Endothelial cell (in vitro differentiated cells): Measurements from ENCODE around the gene LMO4. TPM values are rescaled to one million over a fixed set of nuclear protein-coding genes. Genes with fewer than 3 reads are reported as not detected.

Source experiments
- DNase-seq: peaks from one replicate; pipeline ENCODE4 v3.0.0; 2021; ENCODE audit warnings: low spot score
- H3K27ac Mint-ChIP-seq: one replicate; pipeline ENCODE4 v1.8.0; 2021; ENCODE audit warnings: mixed read lengths, inconsistent platforms; ENCODE audit not compliant: unreplicated experiment
- H3K27me3 Mint-ChIP-seq: one replicate; pipeline ENCODE4 v1.8.0; 2021; ENCODE audit warnings: mild to moderate bottlenecking, moderate library complexity, mixed read lengths, inconsistent platforms; ENCODE audit not compliant: unreplicated experiment
- H3K36me3 Mint-ChIP-seq: one replicate; pipeline ENCODE4 v1.8.0; 2021; ENCODE audit warnings: mild to moderate bottlenecking, low read depth, mixed read lengths, inconsistent platforms; ENCODE audit not compliant: unreplicated experiment
- H3K4me1 Mint-ChIP-seq: one replicate; pipeline ENCODE4 v1.8.0; 2021; ENCODE audit warnings: mild to moderate bottlenecking, mixed read lengths, inconsistent platforms; ENCODE audit not compliant: unreplicated experiment
- H3K4me3 Mint-ChIP-seq: one replicate; pipeline ENCODE4 v1.8.0; 2021; ENCODE audit warnings: mild to moderate bottlenecking, mixed read lengths, inconsistent platforms; ENCODE audit not compliant: unreplicated experiment
- H3K9me3 Mint-ChIP-seq: one replicate; pipeline ENCODE4 v1.8.0; 2021; ENCODE audit warnings: mixed read lengths, inconsistent platforms; ENCODE audit not compliant: unreplicated experiment
- CTCF ChIP-seq: fragments of 200-600 bp; sonication (generic); IDR thresholded peaks from one replicate; pipeline ENCODE4 v1.5.0; 2021; ENCODE audit warnings: antibody characterized with exemption; ENCODE audit not compliant: unreplicated experiment
- total RNA-seq: library from RNA; stranded (reverse); fragmentation: NEBNext Ultra II Directional; extraction: Animal tissue kit (Norgen Biotek cat#: 25700); gene quantifications from one replicate; pipeline ENCODE4 v1.2.1, GENCODE V29; 2021; ENCODE audit not compliant: unreplicated experiment

LMO4 gene
- total RNA-seq, 1 donor from 2014 or later = 25.9 TPM

- Mint-ChIP-seq H3K27me3 (no peaks in the 10 kb centered on the region), H3K27ac (no peak overlapping the region), H3K4me1 (no peaks in the 10 kb centered on the region), H3K4me3 (no peak overlapping the region), H3K36me3 (no peaks in the 10 kb centered on the region), H3K9me3 (no peaks in the 10 kb centered on the region)
- no peak for DNase-seq
- TF ChIP-seq CTCF = no peak
Measured at GRCh38 chr1:87291107-87291506, 37.6 kb upstream of the LMO4 start.

GRCh38 chr1:87292684-87293493 lies 35.8 kb upstream of the LMO4 start:
- no peak overlapping the region for H3K4me3 Mint-ChIP-seq
- no peaks in the 10 kb centered on the region for H3K36me3 Mint-ChIP-seq
- peak; percentile 93 for TF ChIP-seq CTCF
- H3K27me3 Mint-ChIP-seq = no peaks in the 10 kb centered on the region
- DNase-seq = peak; percentile 71
- no peak overlapping the region for H3K27ac Mint-ChIP-seq
- H3K4me1 Mint-ChIP-seq = no peaks in the 10 kb centered on the region
- no peaks in the 10 kb centered on the region for H3K9me3 Mint-ChIP-seq

GRCh38 chr1:87294633-87295032 lies 34.0 kb upstream of the LMO4 start:
- Mint-ChIP-seq H3K4me3 (no peak overlapping the region), H3K27me3 (no peaks in the 10 kb centered on the region), H3K4me1 (no peaks in the 10 kb centered on the region), H3K27ac (no peak overlapping the region), H3K9me3 (no peaks in the 10 kb centered on the region), H3K36me3 (no peaks in the 10 kb centered on the region)
- DNase-seq = no peak
- no peak for TF ChIP-seq CTCF

GRCh38 chr1:87295445-87296110 lies 33.1 kb upstream of the LMO4 start:
- Mint-ChIP-seq H3K4me3 (no peak overlapping the region), H3K27ac (no peak overlapping the region)

More at GRCh38 chr1:87295445-87296110, 33.1 kb upstream of the LMO4 start:
- no peaks in the 10 kb centered on the region for H3K4me1 Mint-ChIP-seq
- H3K9me3 Mint-ChIP-seq = no peaks in the 10 kb centered on the region
- no peak for TF ChIP-seq CTCF
- DNase-seq = no peak
- no peaks in the 10 kb centered on the region for H3K27me3 Mint-ChIP-seq
- H3K36me3 Mint-ChIP-seq = no peaks in the 10 kb centered on the region
